Measurements from ENCODE around the gene TMPRSS2.

The TMPRSS2 gene

DNA sequence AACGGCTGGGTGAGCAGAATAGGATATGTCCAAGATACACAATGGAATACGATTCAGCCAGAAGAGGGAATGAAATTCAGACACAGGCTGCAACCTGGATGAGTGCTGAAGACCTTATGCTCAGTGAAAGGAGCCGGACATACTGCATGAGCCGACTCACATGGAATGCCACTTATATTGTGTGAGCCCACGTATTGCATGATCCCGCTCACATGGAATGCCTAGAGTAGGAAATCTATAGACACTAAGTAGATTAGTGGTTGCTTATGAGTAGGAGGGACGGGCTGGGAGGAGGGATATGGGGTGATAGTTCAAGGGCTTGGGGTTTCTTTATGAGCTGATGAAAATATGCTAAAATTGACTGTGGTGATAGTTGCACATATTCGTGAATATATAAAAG, 26.8 kb downstream of the TMPRSS2 start:
- DNase-seq (ENCODE audit: low read depth), result no peak

GRCh38 chr21:41480086-41480690, 27.8 kb downstream of the TMPRSS2 start:
- DNase-seq (ENCODE audit: low read depth), result no peak

- no peak for DNase-seq (ENCODE audit: low read depth)
Measured at GRCh38 chr21:41479686-41480085, 28.3 kb downstream of the TMPRSS2 start.

- no peak for DNase-seq (ENCODE audit: low read depth)
Measured at GRCh38 chr21:41478319-41479177, 29.4 kb downstream of the TMPRSS2 start.

GRCh38 chr21:41477641-41478318, 30.2 kb downstream of the TMPRSS2 start:
- DNase-seq (ENCODE audit: low read depth), result no peak

GRCh38 chr21:41475714-41476420, 32.1 kb downstream of the TMPRSS2 start:
- no peak for DNase-seq (ENCODE audit: low read depth)

GRCh38 chr21:41472753-41473548, 35.0 kb downstream of the TMPRSS2 start:
- DNase-seq (ENCODE audit: low read depth), result no peak

DNA sequence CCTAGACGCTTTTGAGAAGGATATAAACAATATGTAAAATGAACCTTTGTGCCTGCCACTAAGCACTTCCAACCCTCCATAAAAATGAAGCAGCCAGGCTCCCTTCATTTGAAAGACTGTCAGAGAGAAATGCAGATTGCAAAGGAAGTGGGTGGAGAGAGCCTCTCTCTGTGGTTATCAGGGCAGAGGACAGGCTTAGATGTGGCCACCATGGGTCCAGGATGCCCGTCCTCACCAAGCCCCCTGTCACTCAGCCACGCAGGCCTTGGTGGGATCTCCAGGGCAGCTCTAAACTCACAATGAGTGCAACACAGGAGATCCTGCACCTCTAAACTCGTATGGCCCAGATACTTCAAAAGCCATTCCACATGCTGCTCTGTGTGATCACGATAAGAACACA, 37.9 kb downstream of the TMPRSS2 start:
- DNase-seq (ENCODE audit: low read depth), result no peak

DNA sequence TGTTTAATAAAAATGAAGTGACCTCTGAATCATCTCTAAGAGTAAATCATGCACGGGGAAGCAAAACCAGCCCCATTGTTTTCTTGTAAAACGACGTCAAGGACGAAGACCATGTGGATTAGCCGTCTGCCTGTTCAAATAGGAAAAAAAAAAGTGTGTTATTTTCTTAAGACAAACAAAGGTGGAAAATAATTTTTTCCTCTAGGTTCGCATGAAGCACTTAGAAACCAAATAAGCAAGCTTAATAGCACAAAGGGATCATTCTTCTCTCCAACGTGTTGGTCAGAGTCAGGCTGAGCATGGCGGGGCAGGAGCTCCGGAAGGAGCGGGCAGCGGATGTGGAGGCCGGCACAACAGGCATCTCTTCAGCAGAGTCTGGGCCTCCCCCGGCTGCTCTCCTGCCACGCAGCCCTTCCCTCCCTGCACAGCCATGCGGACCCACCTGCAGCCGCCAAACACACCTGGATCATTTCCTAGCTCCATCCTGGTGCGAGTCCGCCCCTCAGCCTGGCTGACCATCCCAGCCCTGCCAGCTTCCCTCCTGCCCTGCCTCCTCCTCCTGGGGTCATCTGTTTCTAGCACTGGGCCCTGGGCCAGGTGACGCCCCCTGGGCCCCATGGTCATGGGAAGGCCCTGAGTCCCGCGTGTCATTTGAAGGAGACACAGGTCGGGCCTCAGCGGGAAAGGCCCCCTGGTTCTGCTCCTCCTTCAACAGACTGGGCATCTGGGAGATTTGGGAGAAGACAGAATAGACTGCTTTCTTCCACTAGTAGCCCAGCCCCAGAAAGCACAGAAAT, 41.7 kb downstream of the TMPRSS2 start:
- no peak for DNase-seq (ENCODE audit: low read depth)

DNA sequence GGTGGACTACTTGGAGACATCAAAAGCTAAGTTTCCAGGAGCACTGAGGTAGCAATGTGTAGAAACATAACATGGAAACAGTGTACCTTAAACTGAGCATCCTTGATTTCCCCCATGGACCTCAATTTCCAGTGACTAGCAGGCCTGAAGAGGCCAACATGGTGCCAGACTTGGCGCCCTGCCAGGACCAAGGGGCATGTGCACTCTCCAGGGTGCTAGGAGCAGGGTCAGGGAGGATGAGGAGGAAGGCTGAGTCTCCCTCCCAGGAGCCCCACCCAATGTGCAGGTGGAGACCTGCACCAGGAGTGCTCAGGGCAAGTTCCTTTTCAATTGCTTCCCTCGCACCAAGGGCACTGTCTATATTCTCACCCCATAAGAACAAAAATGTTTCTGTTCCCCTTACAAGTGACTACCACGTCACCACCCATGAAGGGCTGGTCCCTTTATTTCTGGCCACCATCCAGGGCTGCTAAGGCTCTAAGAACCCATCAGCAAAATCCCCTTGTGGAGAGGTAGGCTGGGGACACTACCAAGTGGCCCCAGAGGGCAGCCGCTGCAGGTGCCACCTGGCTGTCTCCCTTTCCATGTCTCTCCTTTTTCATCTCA, 42.7 kb downstream of the TMPRSS2 start:
- no peak for DNase-seq (ENCODE audit: low read depth)

DNA sequence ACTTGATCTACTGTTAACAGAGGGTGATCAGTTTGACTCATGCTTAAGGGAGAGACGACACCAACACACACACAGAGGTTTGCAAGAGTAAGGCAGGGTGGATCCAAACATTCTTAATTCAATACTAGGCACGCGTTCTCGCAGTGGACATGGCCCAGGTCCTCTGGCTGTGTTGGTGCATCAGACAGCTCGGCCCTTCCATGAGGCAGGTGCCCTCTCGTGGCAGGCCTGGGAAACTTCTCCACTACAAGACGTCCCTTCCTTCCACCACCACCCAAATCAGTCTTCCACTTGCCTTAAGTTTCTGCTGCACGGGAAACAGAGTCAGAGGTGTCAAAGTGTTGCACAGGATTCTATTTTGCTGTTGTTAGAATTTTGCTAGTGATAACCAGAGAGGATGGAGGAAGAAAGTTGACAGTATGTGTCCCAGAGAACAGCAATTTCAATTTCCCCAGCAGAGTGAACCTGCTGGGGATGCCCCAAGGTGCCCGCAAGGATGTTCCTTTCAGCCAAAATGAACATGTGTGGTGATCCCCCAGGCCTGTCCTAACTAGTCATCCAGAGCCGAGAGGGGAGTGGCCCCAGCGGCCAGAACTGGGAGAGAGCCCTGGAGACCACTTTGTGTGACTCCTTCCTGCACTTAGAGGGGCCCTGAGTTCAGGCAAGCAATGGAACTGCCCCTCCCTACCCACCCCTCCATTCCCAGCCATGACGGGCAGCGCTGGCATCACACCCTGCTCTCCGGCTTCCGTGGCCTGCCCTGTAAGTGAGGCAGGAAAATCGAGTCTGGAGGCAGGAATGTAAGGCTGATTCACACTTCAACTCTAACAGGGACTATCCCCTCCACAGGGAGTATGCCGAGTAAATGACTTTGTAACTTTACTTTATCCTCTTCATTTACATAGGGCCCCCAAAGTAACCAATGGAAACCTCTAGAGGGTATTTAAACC, 47.1 kb downstream of the TMPRSS2 start:
- peak; percentile 10 for DNase-seq (ENCODE audit: low read depth)

- no peak for DNase-seq (ENCODE audit: low read depth)
Measured at GRCh38 chr21:41459884-41460534, 47.9 kb downstream of the TMPRSS2 start.

- no peak for DNase-seq (ENCODE audit: low read depth)
Measured at GRCh38 chr21:41458559-41458958, 49.4 kb downstream of the TMPRSS2 start.

GRCh38 chr21:41458121-41458520, 49.8 kb downstream of the TMPRSS2 start:
- DNase-seq (ENCODE audit: low read depth), result no peak

GRCh38 chr21:41453761-41454160, 54.2 kb downstream of the TMPRSS2 start:
- no peak for DNase-seq (ENCODE audit: low read depth)

GRCh38 chr21:41453198-41453597, 54.8 kb downstream of the TMPRSS2 start:
- no peak for DNase-seq (ENCODE audit: low read depth)

DNA sequence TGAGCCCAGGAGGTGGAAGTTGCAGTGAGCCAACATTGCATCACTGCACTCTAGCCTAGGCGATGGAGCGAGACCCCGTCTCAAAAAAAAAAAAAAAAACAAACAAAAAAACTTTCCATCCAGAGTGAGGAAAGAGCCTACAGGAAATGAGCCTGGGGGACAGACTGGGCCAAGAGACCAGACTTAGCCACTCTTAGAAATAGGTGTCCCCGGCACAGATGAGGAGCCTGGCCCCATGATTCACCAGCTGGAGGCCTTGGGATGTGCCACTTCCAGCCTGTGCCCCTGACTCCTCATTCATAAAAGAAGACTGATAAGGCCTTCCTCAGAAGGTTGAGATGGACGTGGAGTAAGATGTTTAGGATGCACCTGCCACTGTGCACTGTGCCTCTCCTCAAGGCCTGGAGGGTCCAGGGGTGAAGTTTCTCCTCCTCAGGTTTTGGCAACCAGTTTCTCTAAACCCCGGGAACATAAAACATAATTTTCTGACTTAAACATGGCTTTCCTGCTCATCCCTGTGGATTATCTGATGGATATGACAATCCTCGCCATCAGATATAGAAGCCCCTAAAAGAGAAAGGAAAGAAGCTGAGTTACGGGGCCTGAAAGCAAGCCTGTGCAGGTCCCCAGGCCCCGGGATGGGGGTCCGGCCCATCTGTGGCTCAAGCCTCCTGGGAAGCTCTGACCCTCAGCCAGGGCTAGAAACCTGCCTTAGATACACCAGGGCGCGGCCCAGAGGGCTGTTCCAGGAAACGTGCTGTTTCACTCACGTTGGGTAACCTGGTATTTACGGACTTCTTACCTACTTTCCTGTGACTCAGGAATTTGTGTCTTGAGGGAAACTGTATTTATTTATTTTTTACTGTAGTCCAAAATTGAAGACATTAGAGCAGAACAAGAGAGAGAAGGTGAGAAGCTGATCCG, 55.9 kb downstream of the TMPRSS2 start:
- DNase-seq (ENCODE audit: low read depth), result no peak

- DNase-seq (ENCODE audit: low read depth), result no peak
Measured at GRCh38 chr21:41449613-41450012, 58.3 kb downstream of the TMPRSS2 start.
